ENCODE data around the gene TPD52L1. TPM values are rescaled to one million over a fixed set of nuclear protein-coding genes. Genes with fewer than 3 reads are reported as not detected.

TPD52L1 gene
- total RNA-seq, 1 donor from 2014 or later: not detected

GRCh38 chr6:125195526-125195925 lies 42.0 kb downstream of the TPD52L1 start:
- H3K4me3 Mint-ChIP-seq (ENCODE audit: unreplicated experiment): no peak overlapping the region
- H3K27me3 Mint-ChIP-seq (ENCODE audit: unreplicated experiment): no peaks in the 10 kb centered on the region
- TF ChIP-seq CTCF (IDR thresholded peaks at IDR 0.05; ENCODE audit: partially characterized antibody, unreplicated experiment): no peak
- no peak overlapping the region for H3K27ac Mint-ChIP-seq (ENCODE audit: unreplicated experiment)
- H3K9me3 Mint-ChIP-seq (ENCODE audit: unreplicated experiment): no peaks in the 10 kb centered on the region
- DNase-seq: no peak
- no peaks in the 10 kb centered on the region for H3K4me1 Mint-ChIP-seq (ENCODE audit: low read depth, unreplicated experiment)
- H3K36me3 Mint-ChIP-seq (ENCODE audit: unreplicated experiment): no peaks in the 10 kb centered on the region

GRCh38 chr6:125196613-125197012 lies 43.0 kb downstream of the TPD52L1 start:
- Mint-ChIP-seq H3K36me3 (ENCODE audit: unreplicated experiment) (no peaks in the 10 kb centered on the region), H3K27me3 (ENCODE audit: unreplicated experiment) (no peaks in the 10 kb centered on the region), H3K27ac (ENCODE audit: unreplicated experiment) (no peak overlapping the region), H3K9me3 (ENCODE audit: unreplicated experiment) (no peaks in the 10 kb centered on the region), H3K4me1 (ENCODE audit: low read depth, unreplicated experiment) (no peaks in the 10 kb centered on the region), H3K4me3 (ENCODE audit: unreplicated experiment) (no peak overlapping the region)
- no peak for TF ChIP-seq CTCF (IDR thresholded peaks at IDR 0.05; ENCODE audit: partially characterized antibody, unreplicated experiment)
- DNase-seq: no peak

GRCh38 chr6:125197795-125198269 lies 44.3 kb downstream of the TPD52L1 start:
- Mint-ChIP-seq H3K4me1 (ENCODE audit: low read depth, unreplicated experiment) (no peaks in the 10 kb centered on the region), H3K9me3 (ENCODE audit: unreplicated experiment) (no peaks in the 10 kb centered on the region), H3K36me3 (ENCODE audit: unreplicated experiment) (no peaks in the 10 kb centered on the region), H3K27me3 (ENCODE audit: unreplicated experiment) (no peaks in the 10 kb centered on the region), H3K4me3 (ENCODE audit: unreplicated experiment) (no peak overlapping the region), H3K27ac (ENCODE audit: unreplicated experiment) (no peak overlapping the region)
- DNase-seq: no peak
- no peak for TF ChIP-seq CTCF (IDR thresholded peaks at IDR 0.05; ENCODE audit: partially characterized antibody, unreplicated experiment)

- Mint-ChIP-seq H3K4me3 (ENCODE audit: unreplicated experiment) (no peak overlapping the region), H3K9me3 (ENCODE audit: unreplicated experiment) (no peaks in the 10 kb centered on the region), H3K36me3 (ENCODE audit: unreplicated experiment) (no peaks in the 10 kb centered on the region), H3K27me3 (ENCODE audit: unreplicated experiment) (no peaks in the 10 kb centered on the region), H3K27ac (ENCODE audit: unreplicated experiment) (no peak overlapping the region), H3K4me1 (ENCODE audit: low read depth, unreplicated experiment) (no peaks in the 10 kb centered on the region)
- no peak for DNase-seq
- no peak for TF ChIP-seq CTCF (IDR thresholded peaks at IDR 0.05; ENCODE audit: partially characterized antibody, unreplicated experiment)
These were observed 44.9 kb downstream of the TPD52L1 start for GRCh38 chr6:125198398-125198937.

- H3K4me3 Mint-ChIP-seq (ENCODE audit: unreplicated experiment): no peak overlapping the region
- no peak for DNase-seq
- no peak for TF ChIP-seq CTCF (IDR thresholded peaks at IDR 0.05; ENCODE audit: partially characterized antibody, unreplicated experiment)
- no peaks in the 10 kb centered on the region for H3K4me1 Mint-ChIP-seq (ENCODE audit: low read depth, unreplicated experiment)
- no peaks in the 10 kb centered on the region for H3K36me3 Mint-ChIP-seq (ENCODE audit: unreplicated experiment)
- H3K27ac Mint-ChIP-seq (ENCODE audit: unreplicated experiment): no peak overlapping the region
- H3K9me3 Mint-ChIP-seq (ENCODE audit: unreplicated experiment): no peaks in the 10 kb centered on the region
- no peaks in the 10 kb centered on the region for H3K27me3 Mint-ChIP-seq (ENCODE audit: unreplicated experiment)
These were observed 47.4 kb downstream of the TPD52L1 start for GRCh38 chr6:125200941-125201340.
